Activated CD8-positive, alpha-beta memory T cell treated with anti-CD3 and anti-CD28 coated beads for 4 hours (primary cell): ENCODE measurements around the gene RAPGEF1.

Experiments
- DNase-seq, 2 donors: peaks; one replicate each; pipeline ENCODE4 v3.0.0-alpha.2; 2020; ENCODE audit warnings: low read depth in 2 of 2

The RAPGEF1 gene

DNA sequence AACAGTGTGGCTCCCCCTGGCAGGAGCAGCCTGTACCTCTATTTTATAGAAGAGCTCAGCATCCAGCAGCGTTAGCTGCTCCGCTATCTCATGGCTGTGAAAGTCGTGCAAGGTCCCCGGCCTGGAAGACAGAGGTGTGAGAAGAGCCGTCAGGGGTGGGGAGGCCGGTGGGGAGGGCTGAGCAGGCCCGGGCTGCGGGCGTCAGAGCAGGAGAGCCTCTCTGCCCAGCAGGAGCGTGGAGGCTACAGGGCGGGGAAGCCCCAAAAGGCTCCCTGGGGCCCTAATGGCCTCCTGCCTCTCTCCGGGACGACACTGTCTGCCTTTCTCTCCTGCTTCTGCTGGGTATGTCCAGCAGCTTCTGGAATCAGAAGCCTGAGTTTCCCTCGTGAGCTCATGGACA lies 152.0 kb downstream of the RAPGEF1 start:
- DNase-seq = no peak

DNA sequence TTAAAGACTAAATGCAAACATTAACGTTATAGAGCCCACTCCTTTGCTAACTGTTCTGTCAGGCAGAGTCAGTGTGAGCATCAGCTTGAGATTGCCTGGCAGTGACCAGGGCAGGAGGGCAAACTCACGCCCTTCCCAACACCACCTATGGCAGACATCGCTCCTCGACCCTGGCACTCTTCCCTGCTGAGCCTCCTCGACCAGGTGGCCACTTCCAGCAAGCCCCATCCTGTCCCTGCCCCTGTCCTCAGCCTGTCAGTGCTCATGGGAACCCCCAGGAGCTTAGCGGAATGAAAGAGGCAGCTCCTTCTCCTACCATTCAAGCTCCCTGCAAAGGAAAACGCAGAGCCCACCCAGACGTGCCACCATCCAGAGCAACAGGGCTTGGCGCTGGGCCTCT lies 152.5 kb downstream of the RAPGEF1 start:
- DNase-seq = no peak

DNA sequence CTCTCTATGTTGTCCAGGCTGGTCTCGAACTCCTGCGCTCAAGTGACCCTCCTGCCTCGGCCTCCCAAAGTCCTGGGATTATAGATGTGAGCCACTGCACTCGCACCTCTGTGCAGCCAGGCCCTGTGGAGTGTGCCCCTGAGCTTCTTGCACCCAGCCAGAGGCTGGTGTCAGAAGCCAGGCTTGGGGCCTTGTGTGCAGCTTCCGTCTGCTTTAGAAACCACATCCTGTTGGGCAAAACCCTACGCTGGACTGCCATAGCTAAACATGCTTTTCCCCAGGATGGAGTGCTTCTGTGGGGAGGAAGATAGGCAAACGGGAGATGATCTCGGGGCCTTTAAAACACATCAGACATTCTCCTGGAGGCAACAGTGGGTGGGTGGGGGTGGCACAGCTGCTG lies 154.5 kb downstream of the RAPGEF1 start:
- DNase-seq = peak in 1 of 2 donors; percentile 13

DNA sequence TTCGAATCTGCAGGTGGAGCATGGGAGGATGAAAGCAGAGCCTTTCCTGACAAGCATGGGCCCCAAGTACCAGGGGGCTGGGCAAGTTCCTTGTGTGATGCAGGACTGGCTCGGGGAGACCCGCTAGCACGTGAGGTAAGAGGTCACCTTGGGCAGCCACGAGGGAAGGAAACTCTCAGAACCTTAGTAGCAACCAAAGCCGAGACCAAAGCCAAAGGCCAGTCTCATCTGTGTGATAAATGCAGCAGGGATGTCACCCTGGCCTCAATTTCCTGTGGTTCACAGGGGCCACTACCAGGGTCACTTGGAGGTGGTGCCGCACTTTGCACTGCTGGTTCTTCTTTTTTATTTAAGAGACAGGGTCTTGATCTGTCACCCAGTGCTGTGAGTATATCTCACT lies 155.0 kb downstream of the RAPGEF1 start:
- no peak for DNase-seq

DNA sequence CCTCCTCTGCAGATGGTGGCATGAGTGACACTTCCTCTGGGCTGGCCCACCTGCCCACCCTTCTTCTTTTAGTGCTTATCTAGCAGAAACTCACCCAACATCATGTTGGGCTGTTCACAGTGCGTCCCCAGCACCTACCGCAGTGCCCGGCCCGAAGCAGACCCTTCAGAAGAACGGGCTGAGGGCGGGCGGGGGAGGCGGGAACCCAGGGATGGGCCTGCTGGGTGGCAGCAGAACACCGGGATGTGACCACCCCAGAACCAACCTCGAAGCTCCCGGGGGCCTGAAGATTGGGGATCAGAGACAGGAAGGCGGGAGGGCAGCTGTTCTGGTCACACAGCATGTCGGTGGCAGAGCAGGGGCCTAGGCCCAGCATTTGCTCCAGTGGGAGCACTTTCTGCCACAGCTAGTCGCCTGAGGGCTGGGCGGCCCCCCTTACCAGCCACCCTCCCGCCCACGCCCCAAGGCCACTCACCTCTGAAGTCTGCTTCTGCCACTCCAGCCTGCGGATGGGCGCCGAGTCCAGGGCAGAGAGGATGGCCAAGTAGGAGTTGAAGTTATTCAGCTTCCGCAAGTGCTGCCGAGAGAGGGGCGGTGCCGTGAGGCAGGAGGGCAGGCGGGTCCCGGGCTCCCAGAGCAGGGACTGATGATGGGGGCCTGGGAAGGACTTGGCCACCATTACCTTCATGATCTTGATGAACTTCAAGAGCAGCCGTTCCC lies 155.9 kb downstream of the RAPGEF1 start:
- DNase-seq = no peak

DNA sequence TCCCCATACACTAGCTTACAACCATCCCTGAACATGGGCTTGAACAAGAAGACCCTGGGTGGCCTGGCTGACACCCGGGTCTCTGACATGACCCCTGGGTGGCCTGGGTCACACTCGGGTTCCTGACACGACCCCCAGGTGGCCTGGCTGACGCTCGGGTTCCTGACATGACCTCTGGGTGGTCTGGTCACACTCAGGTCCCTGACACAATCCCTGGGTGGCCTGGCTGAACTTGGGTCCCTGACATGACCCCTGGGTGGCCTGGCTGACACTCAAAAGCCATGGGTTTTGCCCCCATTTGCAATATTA lies 156.6 kb downstream of the RAPGEF1 start:
- no peak for DNase-seq

DNA sequence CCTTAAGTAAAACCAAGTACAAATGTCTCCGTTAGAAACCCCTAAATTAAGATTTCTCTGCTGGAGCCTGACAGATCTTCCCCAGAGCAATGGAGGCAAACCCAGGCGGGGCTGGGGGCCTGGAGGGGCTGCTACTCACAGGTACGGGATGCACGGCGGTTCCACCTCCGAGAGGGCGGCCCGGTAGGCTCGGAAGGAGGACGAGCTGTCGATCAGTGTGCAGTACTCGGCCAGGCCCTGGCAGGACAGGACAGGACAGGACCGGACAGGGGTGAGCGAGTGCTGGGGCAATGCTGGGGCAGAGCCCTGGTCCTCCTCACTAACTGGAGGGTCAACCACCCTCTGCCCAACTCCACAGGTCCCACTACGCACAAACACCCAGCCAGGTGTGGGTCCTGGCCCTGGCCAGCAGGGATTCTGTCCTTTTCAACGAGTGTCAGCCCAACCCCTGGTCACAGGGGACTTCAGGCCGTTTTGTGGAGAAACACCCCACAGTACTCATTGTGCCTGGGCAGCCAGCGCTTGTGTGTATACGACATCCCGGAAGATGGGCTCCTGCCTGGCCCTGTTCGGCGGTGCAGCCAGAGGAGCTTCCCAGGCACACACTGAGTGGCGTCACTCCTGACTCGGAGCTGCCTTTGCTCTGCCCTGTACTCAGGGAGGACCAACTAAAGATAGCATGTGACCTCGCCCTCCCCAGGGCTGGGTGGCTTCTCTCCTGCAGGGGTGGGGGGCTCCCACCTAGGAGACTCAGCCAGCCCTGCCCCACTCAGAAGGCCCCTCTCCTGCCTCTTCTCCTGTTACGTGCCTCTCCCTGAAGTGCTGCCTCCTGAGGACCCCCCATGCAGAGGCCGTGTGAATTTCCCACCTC lies 157.2 kb downstream of the RAPGEF1 start:
- no peak for DNase-seq

DNA sequence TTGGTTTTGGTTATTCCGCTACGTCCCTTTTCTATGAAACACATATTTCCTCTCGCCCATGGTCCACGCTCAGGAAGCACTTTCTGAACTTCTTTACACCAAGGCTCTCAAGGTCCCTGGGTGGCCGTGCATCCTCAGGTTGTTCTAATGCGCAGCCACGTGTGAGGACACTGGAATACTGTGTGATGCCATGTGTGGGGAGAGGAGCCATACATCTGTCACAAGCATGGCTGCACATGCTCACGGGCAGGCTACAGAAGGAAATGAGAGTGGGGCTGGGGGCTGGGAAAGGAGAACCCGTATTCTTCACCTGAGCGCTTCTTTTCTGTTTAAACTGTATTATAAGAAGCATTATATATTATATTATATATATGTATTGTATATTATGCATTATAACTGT lies 157.8 kb downstream of the RAPGEF1 start:
- no peak for DNase-seq

DNA sequence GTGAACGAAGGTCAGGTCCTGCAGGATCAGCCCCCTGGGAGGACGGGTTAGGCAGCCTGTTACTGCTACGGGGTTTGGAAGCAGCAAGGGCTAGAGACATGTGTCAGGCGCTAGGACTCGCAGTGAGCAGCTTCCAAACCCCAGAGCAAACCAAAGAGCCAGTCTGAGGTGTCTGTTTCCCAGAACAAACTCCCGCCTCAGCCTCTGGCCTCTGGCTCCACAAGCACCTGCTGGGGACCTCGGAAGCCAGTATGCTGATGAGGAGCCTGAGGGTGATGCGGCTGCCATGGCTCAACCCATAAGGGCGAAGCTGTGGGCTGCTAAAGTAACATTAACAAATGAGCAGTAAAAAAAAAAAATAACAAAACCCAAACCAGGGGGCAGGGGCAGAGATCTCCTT lies 159.5 kb downstream of the RAPGEF1 start:
- DNase-seq = no peak

DNA sequence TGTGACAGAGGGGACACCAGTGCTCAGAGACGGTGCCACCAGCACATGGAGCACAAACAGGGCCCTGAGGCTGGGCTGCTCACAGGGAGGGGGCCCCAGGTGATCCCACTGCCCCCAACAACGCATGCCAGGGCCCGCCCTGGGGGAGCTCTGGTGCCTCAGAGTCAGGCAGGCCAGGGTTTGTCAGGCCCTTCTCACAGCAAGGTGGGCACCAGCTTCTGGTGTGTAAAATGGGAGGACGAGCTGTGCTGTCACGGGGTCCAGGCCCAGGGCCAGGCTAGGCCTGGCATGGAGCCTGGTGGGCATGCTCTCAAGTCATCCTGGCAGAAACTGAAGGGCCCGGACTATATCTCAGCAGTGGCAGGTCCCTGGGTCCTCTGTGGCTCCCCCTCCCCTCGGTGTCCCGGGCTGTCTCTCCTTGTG lies 160.1 kb downstream of the RAPGEF1 start:
- DNase-seq = no peak

DNA sequence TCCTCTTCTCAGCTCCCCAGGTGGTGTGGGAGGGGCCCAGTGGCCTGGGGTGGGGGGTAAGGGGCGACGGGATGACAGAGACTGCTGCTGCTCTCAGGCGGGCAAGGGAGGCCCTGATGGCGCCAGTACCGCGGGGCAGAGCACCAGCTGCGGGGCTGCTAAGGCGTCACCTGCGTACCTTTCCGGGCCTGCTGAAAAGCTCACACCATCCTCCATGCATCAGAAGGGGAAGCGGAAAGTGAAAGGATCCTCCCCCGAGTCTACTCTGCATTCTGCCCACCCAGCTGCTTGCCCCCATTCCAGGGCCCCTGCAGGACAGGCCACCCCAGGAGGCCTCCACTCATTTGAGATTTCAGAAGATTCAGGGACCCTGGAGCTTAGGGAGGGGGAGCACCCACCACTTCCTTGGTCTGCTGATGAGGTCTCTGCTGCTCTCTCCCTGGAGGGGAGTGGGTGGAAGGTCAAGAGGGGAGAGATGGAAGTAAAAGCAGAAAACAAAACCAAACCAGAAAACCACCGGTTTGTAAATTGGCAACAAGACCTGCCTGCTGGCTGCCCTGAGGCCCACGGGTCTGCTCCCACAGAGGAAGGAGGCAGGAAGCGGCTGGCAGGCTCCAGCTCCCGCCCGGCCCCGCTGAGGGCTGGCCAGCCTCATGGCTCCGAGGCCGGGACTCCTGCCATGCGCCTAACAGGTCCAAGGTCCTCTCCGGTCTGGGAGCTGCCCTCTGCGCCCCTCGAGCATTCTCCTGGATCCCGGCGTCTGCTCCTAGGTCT lies 161.0 kb downstream of the RAPGEF1 start:
- DNase-seq = peak in 1 of 2 donors; percentile 13

DNA sequence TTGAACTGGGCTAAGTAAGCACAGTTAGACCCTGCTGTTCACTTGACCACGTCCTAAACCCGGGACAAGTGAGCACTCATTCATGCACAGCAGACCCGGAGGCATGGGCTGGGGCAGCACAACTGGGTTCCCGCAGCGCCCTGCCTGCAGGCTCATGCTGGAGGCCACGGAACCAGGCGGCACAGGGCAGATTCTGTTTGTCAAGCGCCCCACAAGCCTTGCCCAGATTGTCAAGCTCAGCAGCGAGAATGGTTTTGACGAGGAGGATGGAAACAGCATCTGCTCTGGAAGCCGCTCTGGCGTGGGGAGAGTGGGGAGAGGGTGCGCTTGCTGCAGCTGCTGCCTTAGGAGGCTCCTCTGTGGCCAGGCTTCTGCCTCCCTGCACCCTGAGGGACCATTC lies 161.9 kb downstream of the RAPGEF1 start:
- DNase-seq = no peak

DNA sequence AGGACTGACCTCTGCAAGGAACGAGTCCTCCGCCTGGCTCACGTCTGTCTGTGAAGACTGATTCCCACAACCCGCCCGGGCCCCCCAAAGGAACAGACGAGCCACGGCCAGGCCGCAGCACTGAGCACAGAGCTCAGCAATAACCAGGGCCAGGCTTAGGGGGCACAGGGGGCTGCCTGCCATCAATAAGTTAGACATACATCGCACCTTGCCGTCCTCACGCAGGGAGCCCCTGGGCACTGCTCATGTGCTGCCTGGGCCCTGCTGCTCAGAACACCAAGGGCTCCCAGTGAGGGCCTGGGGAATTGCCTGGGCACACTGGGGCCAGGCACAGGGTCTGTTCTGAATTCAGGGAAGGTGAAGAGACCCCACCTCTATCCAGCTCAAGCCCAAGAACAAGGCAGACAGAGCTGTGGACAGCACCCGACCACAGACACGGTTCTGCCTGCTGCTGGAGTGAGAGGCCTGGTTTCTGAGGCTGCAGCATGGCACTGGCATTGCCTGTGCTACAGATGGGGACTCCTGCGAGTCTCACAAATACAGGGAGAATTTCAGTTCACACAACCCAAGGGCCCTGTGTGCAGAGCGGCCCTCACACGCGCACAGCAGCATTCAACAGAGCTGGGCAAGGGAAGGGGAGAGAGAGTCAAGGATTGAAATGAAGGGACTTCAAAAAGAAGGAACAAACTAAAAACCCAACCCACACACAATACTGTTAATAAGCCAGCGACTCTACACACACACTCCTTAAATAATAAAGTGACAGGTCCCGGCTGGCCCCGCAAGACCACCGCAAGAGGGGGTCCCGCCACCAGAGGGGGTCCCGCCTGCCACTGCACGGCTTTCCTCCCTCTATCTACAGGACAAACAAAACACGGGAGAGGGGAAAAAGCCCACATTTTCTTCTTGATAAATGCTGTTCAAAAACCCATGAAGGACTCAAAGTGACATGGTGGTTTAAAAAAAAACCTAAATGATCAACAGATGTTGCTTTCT lies 162.6 kb downstream of the RAPGEF1 start:
- DNase-seq = no peak

DNA sequence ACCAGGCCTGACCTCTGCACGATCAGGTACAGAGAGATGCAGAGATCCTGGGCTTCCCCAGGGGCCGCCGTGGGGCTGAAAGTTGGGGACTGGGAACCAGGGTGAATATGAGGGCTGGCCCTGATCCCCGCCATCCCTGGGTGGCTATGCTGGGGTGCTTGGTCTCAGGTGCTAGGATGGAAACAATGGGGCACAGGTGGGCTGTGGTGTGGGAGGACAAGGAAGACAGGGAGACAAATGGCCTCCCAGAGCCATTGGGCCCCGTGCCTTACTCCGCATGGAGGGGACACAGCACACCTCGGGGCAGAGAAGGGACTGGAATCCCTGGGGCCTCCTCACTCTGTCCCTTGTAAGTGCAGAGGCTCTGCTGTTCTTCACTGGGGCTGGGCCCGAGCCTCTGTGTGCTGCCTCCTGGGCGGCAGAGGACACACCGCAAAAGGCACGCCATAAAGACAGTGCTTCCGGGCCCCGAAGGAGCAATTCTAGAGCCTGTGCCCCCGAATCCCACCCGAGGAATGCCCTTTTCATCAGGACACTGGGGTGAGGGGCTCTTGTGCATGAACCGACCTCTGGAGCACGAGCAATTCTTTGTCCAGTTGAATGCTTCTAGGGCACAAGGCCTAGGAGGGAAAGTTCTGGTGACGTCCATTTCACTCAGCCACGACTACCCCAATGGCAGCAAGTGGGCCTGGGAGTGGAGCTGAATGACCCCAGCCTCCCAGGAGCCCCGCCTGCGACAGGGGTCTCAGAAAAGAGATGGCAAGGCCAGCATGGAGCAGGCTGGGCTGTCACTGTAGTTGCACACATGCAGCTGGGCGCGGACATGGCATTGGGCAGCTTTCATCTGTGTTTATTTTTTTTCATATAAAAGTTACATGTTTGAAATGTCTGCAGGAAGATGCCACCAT lies 163.7 kb downstream of the RAPGEF1 start:
- no peak for DNase-seq

DNA sequence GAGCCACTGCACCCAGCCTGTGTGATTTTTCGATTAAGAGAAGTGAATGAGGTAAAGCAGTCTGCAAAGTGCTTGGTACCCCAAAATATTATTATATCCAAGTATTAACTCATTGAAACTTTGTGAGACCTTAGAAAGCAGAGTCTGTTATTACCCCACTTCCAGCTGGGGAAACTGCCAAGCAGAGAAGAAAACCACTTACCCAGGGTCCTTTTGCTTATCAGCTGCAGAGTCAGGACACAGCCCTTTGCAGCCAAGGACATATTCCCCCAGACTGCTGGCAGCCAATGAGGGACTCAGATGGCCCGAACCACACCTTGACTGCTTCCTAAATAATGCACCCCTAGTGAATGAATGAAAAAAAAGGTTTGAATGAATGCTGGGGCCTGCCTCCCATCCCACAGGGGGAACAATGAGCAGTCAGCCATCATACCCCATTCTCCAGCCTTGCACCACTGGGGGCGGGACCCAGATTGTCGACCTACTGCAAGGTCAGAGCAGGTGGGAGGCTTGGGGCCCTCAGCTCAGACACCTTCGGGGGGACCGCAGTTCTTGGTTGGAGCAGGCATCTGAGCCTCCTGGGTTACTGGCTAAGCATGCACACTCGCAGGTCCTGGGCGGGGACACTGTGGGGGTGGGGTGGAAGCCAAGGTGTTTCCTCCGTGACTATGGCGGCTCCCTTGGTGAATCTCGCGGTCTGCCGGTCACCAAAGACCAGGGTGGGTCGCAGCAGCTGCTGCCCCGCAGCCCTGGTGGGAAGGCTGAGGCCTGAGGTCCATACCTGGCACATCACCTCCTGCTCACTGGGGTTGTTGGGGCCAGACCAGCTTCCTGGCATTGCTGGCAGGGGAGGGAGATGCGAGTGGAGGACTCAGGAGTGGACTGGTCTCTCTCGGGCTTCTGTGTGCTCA lies 164.9 kb downstream of the RAPGEF1 start:
- no peak for DNase-seq

DNA sequence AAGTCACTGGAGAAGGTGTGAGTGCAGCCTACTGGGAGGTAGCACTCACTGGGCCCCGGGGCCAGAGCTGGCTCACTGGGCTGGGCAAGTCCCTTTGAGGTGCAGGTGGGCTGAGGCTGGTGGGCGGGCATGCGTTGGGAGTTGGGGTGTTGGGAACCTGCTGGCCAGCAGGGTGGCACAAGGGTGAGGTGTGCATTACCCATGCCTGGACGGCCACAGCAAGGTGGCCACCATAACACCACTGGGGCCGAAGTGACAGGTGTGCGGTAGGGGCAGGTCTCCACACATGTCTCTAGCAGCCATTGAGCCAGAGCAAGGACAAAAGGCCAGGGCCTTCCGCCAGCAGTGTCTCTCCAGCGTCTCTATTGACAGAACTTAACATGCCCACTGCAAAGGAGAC lies 172.0 kb downstream of the RAPGEF1 start:
- DNase-seq = no peak

DNA sequence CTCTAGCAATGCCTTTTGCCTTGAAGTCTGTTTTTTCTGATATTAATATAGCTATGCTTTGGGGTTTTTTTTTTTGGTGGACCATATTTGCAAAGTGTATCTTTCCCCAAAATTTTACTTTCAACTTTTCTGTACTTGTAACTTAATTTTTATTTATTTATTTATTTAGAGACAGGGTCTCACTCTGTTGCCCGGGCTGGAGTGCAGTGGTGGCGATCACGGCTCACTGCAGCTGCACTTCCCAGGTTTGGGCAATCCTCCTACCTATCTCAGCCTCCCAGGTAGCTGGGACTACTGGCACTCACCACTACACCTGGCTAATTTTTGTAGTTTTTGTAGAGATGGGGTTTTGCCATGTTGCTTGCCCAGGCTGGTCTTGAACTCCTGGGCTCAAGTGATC lies 173.7 kb downstream of the RAPGEF1 start:
- no peak for DNase-seq

DNA sequence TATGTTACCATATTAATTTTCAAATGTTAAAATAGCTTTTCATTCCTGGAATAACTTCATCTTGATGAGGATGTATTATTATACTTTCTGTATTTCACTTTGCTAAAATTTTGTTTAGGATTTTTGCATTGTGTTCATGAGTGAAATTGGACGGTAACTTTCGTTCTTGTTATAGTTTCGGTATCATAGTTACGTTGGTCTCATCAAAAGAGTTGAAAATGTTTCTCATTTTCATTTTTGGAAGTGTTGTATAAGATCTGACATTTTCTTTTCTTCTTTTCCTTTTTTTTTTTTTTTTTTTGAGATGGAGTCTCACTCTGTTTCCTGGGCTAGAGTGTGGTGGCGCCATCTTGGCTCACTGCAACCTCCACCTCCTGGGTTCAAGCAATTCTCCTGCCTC lies 174.5 kb downstream of the RAPGEF1 start:
- DNase-seq = no peak
